Adrenal gland (tissue), 12 donors: ENCODE results near the gene CIDEA. TPM values are rescaled to one million over a fixed set of nuclear protein-coding genes. Genes with fewer than 3 reads are reported as not detected.

ENCODE experiments used
- DNase-seq, 7 donors: peaks; one replicate each; pipeline ENCODE4 v3.0.0-alpha.2; 2019 to 2020
- H3K27ac ChIP-seq, 5 donors: fragments of 200-600 bp; sonication (generic) in 4 of 5; 1 replicate in 3 of 5; 2 replicates in 2 of 5; pipeline versions ENCODE4 v1.5.1 to v1.8.0; 2016 to 2020; ENCODE audit warnings: mild to moderate bottlenecking in 1 of 5
- H3K27me3 ChIP-seq: fragments of 200-600 bp; 2 replicates; pipeline ENCODE4 v1.8.0; 2021
- H3K36me3 ChIP-seq, 2 donors: fragments of 200-600 bp; replicated peaks in 1 of 2; 1 replicate in 1 of 2; 2 replicates in 1 of 2; pipeline versions ENCODE4 v1.5.1 to v1.8.0; 2018 to 2022
- H3K4me1 ChIP-seq, 2 donors: fragments of 200-600 bp; replicated peaks in 1 of 2; 1 replicate in 1 of 2; 2 replicates in 1 of 2; pipeline versions ENCODE4 v1.5.1 to v1.8.0; 2018 to 2021
- H3K4me3 ChIP-seq, 4 donors: fragments of 200-600 bp; sonication (generic) in 3 of 4; one replicate each; pipeline ENCODE4 v1.5.1; 2016 to 2018
- H3K9me3 ChIP-seq, 3 donors: fragments of 200-600 bp; sonication (generic) in 1 of 3; replicated peaks in 1 of 3; 1 replicate in 2 of 3; 2 replicates in 1 of 3; pipeline versions ENCODE4 v1.5.1 to v1.8.0; 2016 to 2021
- POLR2A ChIP-seq, 2 donors: fragments of 450-650 bp; IDR thresholded peaks; one replicate each; pipeline ENCODE4 v1.6.1; 2017; ENCODE audit warnings: antibody characterized with exemption in 2 of 2, mild to moderate bottlenecking in 2 of 2, moderate library complexity in 1 of 2
- WGBS, 4 donors: extraction: QIAGEN DNeasy Blood & Tissue Kit in 2 of 4; methylation state at CpG; one replicate each; pipeline versions ENCODE4 v1.1.5 to v1.1.7; 2013 to 2017; 5-methylcytosine and 5-hydroxymethylcytosine counted together
- intact Hi-C, 2 donors: fragments of 100-400 bp; cut with DNase I; formaldehyde crosslinking; loops; one replicate each; pipeline versions ENCODE4 v1.14.1 to v1.15.0; 2022 to 2023
- polyA plus RNA-seq, 3 donors: library from polyadenylated mRNA; stranded (reverse); fragments of 200-250 nt in 2 of 3; fragments of 350-450 nt in 1 of 3; fragmentation: Illumina TruSeq in 1 of 3; extraction: RNeasy Lipid Tissue Mini Kit (QIAGEN cat#74804) in 1 of 3; gene quantifications; one replicate each; pipeline ENCODE4 v1.2.3, GENCODE V29; 2013 to 2014
- total RNA-seq, 9 donors: library from RNA; depleted of rRNA in 4 of 9; stranded (reverse); fragments of >200 nt in 4 of 9; fragments of 120-200 nt in 1 of 9; fragmentation: NEBNext Ultra II Directional in 1 of 9; extraction: Animal tissue kit (Norgen Biotek cat#: 25700) in 1 of 9; gene quantifications; one replicate each; pipeline versions ENCODE4 v1.1.0 to v1.2.4, GENCODE V29; 2013 to 2023
- TF ChIP-seq, protein P1 (sequence below), 6 experiments: fragments of 450-650 bp in 4 of 6; fragments of 200-600 bp in 2 of 6; sonication (generic) in 1 of 6; IDR thresholded peaks; 1 replicate in 5 of 6; 2 replicates in 1 of 6; pipeline versions ENCODE4 v1.5.1 to v1.8.0; 2016 to 2021; ENCODE audit warnings: antibody characterized with exemption in 6 of 6, mild to moderate bottlenecking in 2 of 6, moderate library complexity in 1 of 6
- donor health status: healthy with polysubstance abuse.
- donor health status: Bipolar disorder and iron deficiency.
- donor health status: DM: yes; HTN: yes; CAD: no.
- donor health status: DM: no; HTN: no; CAD: no.
- donor health status: DM: no; HTN: no; CAD: no.
- donor health status: DM: yes; HTN: yes; CAD: no.

The CIDEA gene
- total and polyA plus RNA-seq, 12 donors: 0.11 to 18.5 (median 0.82) TPM; not detected in 2

DNA sequence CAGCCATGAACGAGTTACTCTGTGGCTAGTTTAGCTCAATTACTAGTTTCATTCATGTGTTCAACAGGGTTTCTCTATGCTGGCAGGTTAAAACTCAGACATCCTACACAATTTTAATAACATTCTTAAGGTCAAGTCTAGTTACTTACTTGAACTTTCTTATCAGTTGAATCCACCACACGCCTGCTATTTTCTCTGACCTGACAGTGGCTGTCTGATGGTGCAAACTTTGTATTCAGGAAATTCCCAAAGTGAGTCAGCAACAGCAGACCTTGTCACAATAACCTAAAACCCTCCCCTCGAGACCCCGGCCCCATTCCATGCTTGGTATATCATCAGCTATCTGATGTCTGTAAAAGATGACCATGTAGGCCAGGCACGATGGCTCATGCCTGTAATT lies 20.8 kb upstream of the CIDEA start:
- TF ChIP-seq, protein P1, sequence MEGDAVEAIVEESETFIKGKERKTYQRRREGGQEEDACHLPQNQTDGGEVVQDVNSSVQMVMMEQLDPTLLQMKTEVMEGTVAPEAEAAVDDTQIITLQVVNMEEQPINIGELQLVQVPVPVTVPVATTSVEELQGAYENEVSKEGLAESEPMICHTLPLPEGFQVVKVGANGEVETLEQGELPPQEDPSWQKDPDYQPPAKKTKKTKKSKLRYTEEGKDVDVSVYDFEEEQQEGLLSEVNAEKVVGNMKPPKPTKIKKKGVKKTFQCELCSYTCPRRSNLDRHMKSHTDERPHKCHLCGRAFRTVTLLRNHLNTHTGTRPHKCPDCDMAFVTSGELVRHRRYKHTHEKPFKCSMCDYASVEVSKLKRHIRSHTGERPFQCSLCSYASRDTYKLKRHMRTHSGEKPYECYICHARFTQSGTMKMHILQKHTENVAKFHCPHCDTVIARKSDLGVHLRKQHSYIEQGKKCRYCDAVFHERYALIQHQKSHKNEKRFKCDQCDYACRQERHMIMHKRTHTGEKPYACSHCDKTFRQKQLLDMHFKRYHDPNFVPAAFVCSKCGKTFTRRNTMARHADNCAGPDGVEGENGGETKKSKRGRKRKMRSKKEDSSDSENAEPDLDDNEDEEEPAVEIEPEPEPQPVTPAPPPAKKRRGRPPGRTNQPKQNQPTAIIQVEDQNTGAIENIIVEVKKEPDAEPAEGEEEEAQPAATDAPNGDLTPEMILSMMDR (IDR thresholded peaks at IDR 0.05): no peak
- TF ChIP-seq POLR2A (IDR thresholded peaks at IDR 0.05): no peak

DNA sequence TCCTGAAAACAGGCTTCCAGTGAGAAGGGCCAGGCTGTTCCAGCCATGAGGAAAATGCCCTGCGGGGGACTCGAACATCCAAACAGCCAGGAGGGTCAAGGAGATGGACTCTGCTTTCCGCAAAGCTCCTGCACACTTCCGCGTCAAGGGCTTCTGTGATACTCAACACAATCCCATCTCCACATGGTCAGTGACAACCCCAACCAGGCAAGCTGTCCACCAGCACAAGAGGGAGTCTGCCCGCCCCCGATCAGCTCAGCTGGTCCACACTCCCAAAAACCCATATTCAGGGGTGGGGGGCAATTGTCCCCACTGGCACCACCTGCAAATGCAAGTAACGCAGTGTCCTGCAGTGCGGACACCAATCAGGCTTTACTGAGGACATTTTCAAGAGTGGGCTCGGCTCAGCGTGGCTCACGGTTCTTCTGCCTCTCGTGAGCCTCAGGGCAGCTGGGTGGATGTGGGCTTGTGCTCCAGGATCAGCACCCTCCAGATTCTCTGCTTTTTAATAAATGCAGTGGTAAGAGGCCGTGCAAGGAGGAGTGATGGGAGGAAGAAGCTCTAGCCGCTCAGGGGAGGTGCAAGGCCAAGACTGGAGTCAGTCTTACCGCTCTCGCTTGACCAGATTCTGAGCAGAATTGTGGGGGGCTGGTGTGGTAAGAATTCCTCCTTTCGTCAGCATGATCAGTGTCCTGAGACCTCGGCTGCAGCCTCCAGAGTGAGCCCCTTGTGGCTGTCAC lies 19.5 kb upstream of the CIDEA start:
- H3K27me3 ChIP-seq: no peaks in the 10 kb centered on the region
- no peaks in the 10 kb centered on the region for H3K4me1 ChIP-seq
- intact Hi-C loops: loop anchor here in 1 of 2 donors (10.0 kb wide), 1 partner anchor 140 kb away; the partner anchor contains the start of gene ANKRD62
- TF ChIP-seq, protein P1 (IDR thresholded peaks at IDR 0.05): no peak
- TF ChIP-seq POLR2A (IDR thresholded peaks at IDR 0.05): no peak
- no peak for DNase-seq
- H3K9me3 ChIP-seq: no peaks in the 10 kb centered on the region
- no peak overlapping the region for H3K27ac ChIP-seq
- no peaks in the 10 kb centered on the region for H3K36me3 ChIP-seq
- H3K4me3 ChIP-seq: no peak overlapping the region
- WGBS, 4 donors: 87 to 93% (median 88%) methylated on average over 19 of the region's 19 CpGs

More for the DNA sequence above, 20.8 kb upstream of the CIDEA start:
- WGBS, 4 donors: 41 to 49% (median 44%) methylated on average over 5 of the region's 5 CpGs
- H3K4me3 ChIP-seq: no peak overlapping the region
- no peaks in the 10 kb centered on the region for H3K9me3 ChIP-seq
- no peaks in the 10 kb centered on the region for H3K4me1 ChIP-seq
- H3K27ac ChIP-seq: no peak overlapping the region
- no peak for DNase-seq
- H3K36me3 ChIP-seq: no peaks in the 10 kb centered on the region
- intact Hi-C loops: loop anchor here in 1 of 2 donors (10.0 kb wide), 1 partner anchor 139 kb away; the partner anchor contains the start of gene ANKRD62
- no peaks in the 10 kb centered on the region for H3K27me3 ChIP-seq

DNA sequence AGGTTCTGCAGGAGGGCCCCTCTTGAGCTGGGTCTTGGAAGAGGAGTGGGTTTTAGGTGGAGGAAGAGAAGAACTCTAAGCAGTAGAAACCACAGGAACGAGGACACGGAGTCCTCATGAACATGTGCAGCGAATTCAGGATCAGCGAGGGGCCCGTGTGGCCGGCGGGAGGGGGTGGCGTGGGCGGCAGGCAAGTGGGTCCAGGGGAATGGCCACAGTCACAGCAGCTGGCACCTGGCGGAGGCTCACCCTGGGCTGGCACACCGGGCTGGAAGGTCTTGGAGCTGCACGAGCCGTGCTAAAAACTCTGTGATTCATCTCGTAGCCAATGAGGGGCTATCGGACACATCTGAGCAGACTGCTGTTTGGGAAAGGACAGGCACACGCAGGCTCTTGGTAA lies 18.0 kb upstream of the CIDEA start:
- H3K4me3 ChIP-seq: no peak overlapping the region
- no peaks in the 10 kb centered on the region for H3K36me3 ChIP-seq
- no peaks in the 10 kb centered on the region for H3K9me3 ChIP-seq
- H3K27ac ChIP-seq: no peak overlapping the region
- H3K27me3 ChIP-seq: no peaks in the 10 kb centered on the region
- 90 to 93% (median 90%) methylated on average over 9 to 16 of the region's 16 CpGs for WGBS, 4 donors
- DNase-seq: no peak
- no peaks in the 10 kb centered on the region for H3K4me1 ChIP-seq
- TF ChIP-seq POLR2A (IDR thresholded peaks at IDR 0.05): no peak
- TF ChIP-seq, protein P1 (IDR thresholded peaks at IDR 0.05): no peak
- intact Hi-C loops: loop anchor here in 1 of 2 donors (10.0 kb wide), 1 partner anchor 141 kb away; the partner anchor contains the start of gene ANKRD62

GRCh38 chr18:12236934-12237832 lies 17.0 kb upstream of the CIDEA start:
- intact Hi-C loops: loop anchor here in 1 of 2 donors (10.0 kb wide), 1 partner anchor 142 kb away; the partner anchor contains the start of gene ANKRD62
- peak; percentile 55 to 80 (median 68) for DNase-seq
- Histone ChIP-seq H3K27ac (no peak overlapping the region), H3K36me3 (no peaks in the 10 kb centered on the region), H3K4me1 (no peaks in the 10 kb centered on the region), H3K9me3 (no peaks in the 10 kb centered on the region), H3K4me3 (no peak overlapping the region), H3K27me3 (no peaks in the 10 kb centered on the region)
- no peak for TF ChIP-seq POLR2A (IDR thresholded peaks at IDR 0.05)
- TF ChIP-seq, protein P1 (IDR thresholded peaks at IDR 0.05): peak; percentile 60 to 92 (median 76)
- 32 to 53% (median 33%) methylated on average over 21 to 33 of the region's 33 CpGs for WGBS, 4 donors
